Natural killer cell (primary cell): ENCODE data around the gene RAMP1. TPM values are rescaled to one million over a fixed set of nuclear protein-coding genes. Genes with fewer than 3 reads are reported as not detected.
"Not testable (repeated sequence)": the region's sequence is repeated elsewhere in the genome, so short reads cannot be mapped to it uniquely, and the experiment has no call there.

ENCODE experiments used
- ATAC-seq, 3 donors: fragments of 150-1000 bp in 2 of 3; fragments of 200-7000 bp in 1 of 3; cut with Tn5 transposase; 1 replicate in 1 of 3; 2 replicates in 2 of 3; pipeline ENCODE4 v1.10.0; 2021; ENCODE audit warnings: mild to moderate bottlenecking in 2 of 3, moderate library complexity in 2 of 3
- DNase-seq, 2 donors: peaks; one replicate each; pipeline versions ENCODE4 v3.0.0 to v3.0.0-alpha.2; 2013 to 2021; ENCODE audit warnings: mixed read lengths in 1 of 2
- H3K27ac ChIP-seq: one replicate; pipeline ENCODE4 v1.5.1; 2013; ENCODE audit warnings: mild to moderate bottlenecking, low read length
- H3K27me3 ChIP-seq: one replicate; pipeline ENCODE4 v1.6.1; 2013; ENCODE audit warnings: low read length; ENCODE audit not compliant: control insufficient read depth, insufficient read depth
- H3K36me3 ChIP-seq: one replicate; pipeline ENCODE4 v1.6.1; 2013; ENCODE audit warnings: low read length; ENCODE audit not compliant: control insufficient read depth, insufficient read depth
- H3K4me1 ChIP-seq: one replicate; pipeline ENCODE4 v1.6.1; 2013; ENCODE audit warnings: low read length; ENCODE audit not compliant: control insufficient read depth, insufficient read depth
- H3K4me3 ChIP-seq: one replicate; pipeline ENCODE4 v1.5.1; 2013; ENCODE audit warnings: low read length
- H3K9me3 ChIP-seq: one replicate; pipeline ENCODE4 v1.6.1; 2013; ENCODE audit warnings: low read length; ENCODE audit not compliant: control insufficient read depth, insufficient read depth
- H3K27ac Mint-ChIP-seq, 2 donors: one replicate each; pipeline ENCODE4 v1.8.0; 2022; ENCODE audit warnings: mild to moderate bottlenecking in 2 of 2, mixed read lengths in 2 of 2, moderate library complexity in 1 of 2
- H3K27me3 Mint-ChIP-seq, 2 donors: one replicate each; pipeline ENCODE4 v1.8.0; 2022; ENCODE audit warnings: low read depth in 2 of 2, mixed read lengths in 2 of 2
- H3K36me3 Mint-ChIP-seq: one replicate; pipeline ENCODE4 v1.8.0; 2022; ENCODE audit warnings: mixed read lengths
- H3K4me1 Mint-ChIP-seq, 2 donors: one replicate each; pipeline ENCODE4 v1.8.0; 2022; ENCODE audit warnings: mixed read lengths in 2 of 2
- H3K4me3 Mint-ChIP-seq: one replicate; pipeline ENCODE4 v1.8.0; 2022; ENCODE audit warnings: mild to moderate bottlenecking, moderate library complexity, mixed read lengths
- H3K9me3 Mint-ChIP-seq, 2 donors: one replicate each; pipeline ENCODE4 v1.8.0; 2022; ENCODE audit warnings: mixed read lengths in 2 of 2
- WGBS: methylation state at CpG from one replicate; pipeline ENCODE4 v1.1.7; 2013; ENCODE audit warnings: missing lambda C conversion rate; ENCODE audit not compliant: insufficient coverage; 5-methylcytosine and 5-hydroxymethylcytosine counted together
- intact Hi-C: fragments of 100-400 bp; cut with micrococcal nuclease; formaldehyde crosslinking; loops from one replicate; pipeline ENCODE4 v1.14.2; 2022
- total RNA-seq, 4 donors: library from RNA; stranded (reverse); fragments of 120-200 nt in 1 of 4; gene quantifications; one replicate each; pipeline versions ENCODE4 v1.2.3 to v1.2.4, GENCODE V29; 2013 to 2022
- TF ChIP-seq, protein P1 (sequence below): fragments of 200-600 bp; IDR thresholded peaks from one replicate; pipeline ENCODE4 v1.8.0; 2022; ENCODE audit warnings: antibody characterized with exemption

The RAMP1 gene
- total RNA-seq, 3 donors from 2014 or later (not counting 1 experiment from before 2014, with no cell fraction given): 3.9 to 11.0 (median 4.9) TPM

DNA sequence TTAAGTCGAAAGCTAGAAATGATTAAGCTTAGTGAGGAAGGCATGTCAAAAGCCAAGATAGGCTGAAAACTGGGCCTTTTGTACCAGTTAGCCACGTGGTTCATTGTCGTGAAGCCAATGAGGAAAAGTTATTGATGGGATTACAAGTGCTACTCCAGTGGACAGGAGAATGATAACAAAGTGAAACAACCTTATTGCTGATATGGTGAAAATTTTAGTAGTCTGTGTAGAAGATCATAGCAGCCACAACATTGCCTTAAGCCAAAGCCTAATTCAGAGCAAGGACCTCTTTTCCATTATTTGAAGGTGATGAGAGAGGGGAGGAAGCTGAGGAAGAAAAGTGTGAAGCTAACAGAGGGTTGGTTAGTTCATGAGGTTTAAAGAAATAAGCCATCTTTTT, 24.1 kb upstream of the RAMP1 start:
- ATAC-seq (no peak), DNase-seq (no peak)
- no peak overlapping the region for H3K4me3 Mint-ChIP-seq
- no peak overlapping the region for H3K27ac Mint-ChIP-seq
- Histone ChIP-seq H3K27me3 (no peaks in the 10 kb centered on the region), H3K9me3 (no peaks in the 10 kb centered on the region), H3K4me1 (no peaks in the 10 kb centered on the region), H3K4me3 (no peak overlapping the region), H3K36me3 (no peaks in the 10 kb centered on the region), H3K27ac (no peak overlapping the region)
- no peaks in the 10 kb centered on the region for H3K9me3 Mint-ChIP-seq
- WGBS: 79% methylated on average over 3 of the region's 3 CpGs
- intact Hi-C loops: no loop called here
- H3K4me1 Mint-ChIP-seq: no peaks in the 10 kb centered on the region
- peaks cover 0 to 6% of the 10 kb centered on the region in 2 donors for H3K27me3 Mint-ChIP-seq
- TF ChIP-seq, protein P1, sequence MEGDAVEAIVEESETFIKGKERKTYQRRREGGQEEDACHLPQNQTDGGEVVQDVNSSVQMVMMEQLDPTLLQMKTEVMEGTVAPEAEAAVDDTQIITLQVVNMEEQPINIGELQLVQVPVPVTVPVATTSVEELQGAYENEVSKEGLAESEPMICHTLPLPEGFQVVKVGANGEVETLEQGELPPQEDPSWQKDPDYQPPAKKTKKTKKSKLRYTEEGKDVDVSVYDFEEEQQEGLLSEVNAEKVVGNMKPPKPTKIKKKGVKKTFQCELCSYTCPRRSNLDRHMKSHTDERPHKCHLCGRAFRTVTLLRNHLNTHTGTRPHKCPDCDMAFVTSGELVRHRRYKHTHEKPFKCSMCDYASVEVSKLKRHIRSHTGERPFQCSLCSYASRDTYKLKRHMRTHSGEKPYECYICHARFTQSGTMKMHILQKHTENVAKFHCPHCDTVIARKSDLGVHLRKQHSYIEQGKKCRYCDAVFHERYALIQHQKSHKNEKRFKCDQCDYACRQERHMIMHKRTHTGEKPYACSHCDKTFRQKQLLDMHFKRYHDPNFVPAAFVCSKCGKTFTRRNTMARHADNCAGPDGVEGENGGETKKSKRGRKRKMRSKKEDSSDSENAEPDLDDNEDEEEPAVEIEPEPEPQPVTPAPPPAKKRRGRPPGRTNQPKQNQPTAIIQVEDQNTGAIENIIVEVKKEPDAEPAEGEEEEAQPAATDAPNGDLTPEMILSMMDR: no peak
- no peaks in the 10 kb centered on the region for H3K36me3 Mint-ChIP-seq

DNA sequence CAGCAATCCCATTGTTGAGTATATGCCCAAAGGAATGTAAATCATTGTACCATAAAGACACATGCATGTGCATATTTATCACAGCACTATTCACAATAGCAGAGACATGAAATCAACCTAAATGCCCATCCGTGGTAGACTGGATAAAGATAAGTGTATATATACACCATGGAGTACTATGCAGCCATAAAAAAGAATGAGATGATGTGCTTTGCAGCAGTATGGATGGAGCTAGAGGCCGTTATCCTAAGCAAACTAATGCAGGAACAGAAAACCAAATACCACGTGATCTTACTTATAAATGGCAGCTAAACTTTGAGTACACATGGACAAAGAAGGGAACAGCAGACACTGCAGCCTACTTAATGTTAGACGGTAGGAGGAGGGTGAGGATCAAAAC, 18.4 kb upstream of the RAMP1 start:
- Histone ChIP-seq H3K27me3 (no peaks in the 10 kb centered on the region), H3K27ac (no peak overlapping the region), H3K4me3 (no peak overlapping the region), H3K36me3 (no peaks in the 10 kb centered on the region), H3K9me3 (no peaks in the 10 kb centered on the region), H3K4me1 (no peaks in the 10 kb centered on the region)
- Mint-ChIP-seq H3K4me3 (no peak overlapping the region), H3K27ac (no peak overlapping the region), H3K4me1 (no peaks in the 10 kb centered on the region), H3K27me3 (peaks cover 2 to 6% of the 10 kb centered on the region in 2 donors), H3K9me3 (peaks cover 0 to 2% of the 10 kb centered on the region in 2 donors), H3K36me3 (no peaks in the 10 kb centered on the region)
- TF ChIP-seq, protein P1: no peak
- ATAC-seq (no peak), DNase-seq (no peak)
- 85% methylated on average over 3 of the region's 4 CpGs for WGBS
- intact Hi-C loops: no loop called here

DNA sequence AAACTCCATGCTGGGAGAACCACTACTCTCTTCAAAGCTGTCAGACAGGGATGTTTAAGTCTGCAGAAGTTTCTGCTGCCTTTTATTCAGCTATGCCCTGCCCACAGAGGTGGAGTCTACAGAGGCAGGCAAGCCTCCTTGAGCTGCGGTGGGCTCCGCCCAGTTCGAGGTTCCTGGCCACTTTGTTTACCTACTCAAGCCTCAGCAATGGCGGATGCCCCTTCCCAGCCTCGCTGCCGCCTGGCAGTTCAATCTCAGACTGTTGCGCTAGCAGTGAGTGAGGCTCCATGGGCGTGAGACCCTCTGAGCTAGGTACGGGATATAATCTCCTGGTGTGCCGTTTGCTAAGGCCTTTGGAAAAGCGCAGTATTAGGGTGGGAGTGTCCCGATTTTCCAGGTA, 10.5 kb upstream of the RAMP1 start:
- H3K4me1 ChIP-seq, H3K27me3 Mint-ChIP-seq, H3K27ac Mint-ChIP-seq, H3K4me3 Mint-ChIP-seq, H3K36me3 ChIP-seq, H3K4me1 Mint-ChIP-seq, H3K36me3 Mint-ChIP-seq, H3K27me3 ChIP-seq, H3K9me3 Mint-ChIP-seq, DNase-seq, H3K27ac ChIP-seq, H3K4me3 ChIP-seq, H3K9me3 ChIP-seq, ATAC-seq, intact Hi-C loops: not testable (repeated sequence)
- 95% methylated on average over 12 of the region's 12 CpGs for WGBS

- Mint-ChIP-seq H3K36me3 (no peaks in the 10 kb centered on the region), H3K4me3 (no peak overlapping the region), H3K27me3 (peaks cover 14 to 15% of the 10 kb centered on the region in 2 donors), H3K9me3 (no peaks in the 10 kb centered on the region), H3K27ac (no peak overlapping the region), H3K4me1 (peaks cover 7 to 12% of the 10 kb centered on the region in 2 donors)
- Histone ChIP-seq H3K36me3 (no peaks in the 10 kb centered on the region), H3K27ac (no peak overlapping the region), H3K9me3 (peaks cover under 1% of the 10 kb centered on the region), H3K27me3 (no peaks in the 10 kb centered on the region), H3K4me1 (peaks cover 13% of the 10 kb centered on the region), H3K4me3 (no peak overlapping the region)
- 100% methylated on average over 2 of the region's 3 CpGs for WGBS
- TF ChIP-seq, protein P1: no peak
- no peak for DNase-seq
- no peak for ATAC-seq
- intact Hi-C loops: no loop called here
Measured at GRCh38 chr2:237854295-237854694, 5.1 kb upstream of the RAMP1 start.
